ENCODE data around the gene NTRK2.

The NTRK2 gene

GRCh38 chr9:84827216-84827765, 157.8 kb downstream of the NTRK2 start:
- ATAC-seq (replicated peaks) (no peak), DNase-seq (no peak)
- H3K4me1 Mint-ChIP-seq (ENCODE audit: low read depth in 2 of 2): no peaks in the 10 kb centered on the region
- H3K27me3 Mint-ChIP-seq: peaks cover 23 to 32% of the 10 kb centered on the region in 2 donors
- H3K4me3 Mint-ChIP-seq: no peak overlapping the region
- H3K9me3 Mint-ChIP-seq: no peaks in the 10 kb centered on the region
- H3K27ac Mint-ChIP-seq: no peak overlapping the region
- no peaks in the 10 kb centered on the region for H3K36me3 Mint-ChIP-seq (ENCODE audit: insufficient read depth)

DNA sequence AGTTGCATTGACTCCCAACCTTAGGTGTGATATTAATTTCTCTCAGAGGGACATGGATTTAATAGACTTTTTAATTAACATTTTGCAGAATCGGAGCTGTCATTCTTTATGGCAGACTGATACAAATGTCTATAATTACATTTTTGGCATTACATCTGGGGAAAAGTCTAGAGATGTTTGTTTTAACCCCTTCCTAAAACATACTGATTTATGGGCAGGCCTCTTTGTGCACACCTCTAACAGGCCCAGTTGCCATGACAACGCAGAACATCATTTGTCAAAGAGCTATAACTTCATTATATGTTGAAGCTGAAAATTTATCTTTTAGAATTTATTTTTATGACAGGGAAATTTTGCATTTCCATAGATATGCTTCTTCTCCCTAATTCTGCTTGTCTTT, 158.5 kb downstream of the NTRK2 start:
- ATAC-seq (replicated peaks) (no peak), DNase-seq (no peak)
- no peaks in the 10 kb centered on the region for H3K4me1 Mint-ChIP-seq (ENCODE audit: low read depth in 2 of 2)
- H3K27me3 Mint-ChIP-seq: peaks cover 21 to 35% of the 10 kb centered on the region in 2 donors
- H3K9me3 Mint-ChIP-seq: no peaks in the 10 kb centered on the region
- no peak overlapping the region for H3K4me3 Mint-ChIP-seq
- no peaks in the 10 kb centered on the region for H3K36me3 Mint-ChIP-seq (ENCODE audit: insufficient read depth)
- H3K27ac Mint-ChIP-seq: no peak overlapping the region

DNA sequence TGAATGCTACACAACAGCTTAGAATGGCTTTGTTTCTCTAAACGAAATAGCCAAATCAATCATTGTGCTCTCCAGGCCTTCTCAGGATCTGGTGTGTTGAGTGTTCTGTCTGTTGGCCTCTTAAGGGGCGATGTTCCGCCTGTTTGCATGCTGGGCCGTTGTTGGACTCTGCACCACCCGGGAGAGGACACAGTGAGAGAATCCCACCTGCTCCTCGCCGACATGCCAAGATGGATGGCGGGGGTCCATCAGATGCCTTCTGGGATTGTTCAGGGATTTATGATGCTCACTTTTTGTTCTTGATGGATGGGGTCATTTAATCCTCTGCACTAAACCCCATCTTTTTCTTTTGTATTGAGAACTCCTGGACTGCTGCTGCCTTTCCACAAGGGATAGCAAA, 159.9 kb downstream of the NTRK2 start:
- Mint-ChIP-seq H3K4me3 (no peak overlapping the region), H3K27me3 (peaks cover 18 to 25% of the 10 kb centered on the region in 2 donors), H3K4me1 (ENCODE audit: low read depth in 2 of 2) (no peaks in the 10 kb centered on the region), H3K36me3 (ENCODE audit: insufficient read depth) (no peaks in the 10 kb centered on the region), H3K27ac (no peak overlapping the region), H3K9me3 (no peaks in the 10 kb centered on the region)
- no peak for ATAC-seq (replicated peaks)
- DNase-seq: no peak

DNA sequence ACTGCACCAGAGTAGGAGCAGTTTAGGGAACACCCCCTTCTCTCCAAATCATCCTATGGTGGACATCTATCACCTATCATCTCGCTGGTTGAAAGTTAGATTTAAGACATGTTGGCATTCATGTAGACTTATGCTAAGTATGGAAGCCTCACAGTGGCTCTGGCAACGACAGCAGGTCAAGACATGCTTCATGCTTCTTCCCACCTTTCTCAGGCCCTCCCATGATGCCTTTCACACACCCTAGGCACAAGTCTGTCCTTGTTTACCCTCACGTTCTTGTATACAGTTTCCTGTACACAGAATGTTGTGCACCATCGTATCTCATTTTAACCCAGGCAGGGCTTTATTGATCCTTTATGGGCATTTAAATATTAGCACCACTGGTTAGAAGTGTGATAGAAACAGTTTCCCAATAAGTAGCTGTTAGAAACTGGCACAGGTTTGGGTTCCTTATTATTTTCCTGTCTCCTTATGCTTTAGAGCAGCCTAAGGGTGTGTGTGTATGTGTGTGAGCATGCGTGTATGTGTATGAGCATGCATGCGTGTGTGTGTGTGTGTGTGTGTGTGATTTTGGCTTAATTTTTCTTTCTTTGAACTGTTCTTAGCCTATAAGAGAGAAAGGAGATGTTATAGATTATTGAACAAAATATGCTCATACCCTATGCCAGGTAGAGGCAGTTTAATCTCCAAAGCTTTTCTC, 160.6 kb downstream of the NTRK2 start:
- Mint-ChIP-seq H3K27ac (no peak overlapping the region), H3K4me3 (no peak overlapping the region), H3K9me3 (no peaks in the 10 kb centered on the region), H3K36me3 (ENCODE audit: insufficient read depth) (no peaks in the 10 kb centered on the region), H3K4me1 (ENCODE audit: low read depth in 2 of 2) (no peaks in the 10 kb centered on the region), H3K27me3 (peaks cover 14 to 18% of the 10 kb centered on the region in 2 donors)
- DNase-seq: no peak
- no peak for ATAC-seq (replicated peaks)

- no peak overlapping the region for H3K27ac Mint-ChIP-seq
- no peak for ATAC-seq (replicated peaks)
- DNase-seq: no peak
- H3K4me1 Mint-ChIP-seq (ENCODE audit: low read depth in 2 of 2): no peaks in the 10 kb centered on the region
- H3K9me3 Mint-ChIP-seq: no peaks in the 10 kb centered on the region
- peaks cover 8 to 9% of the 10 kb centered on the region in 2 donors for H3K27me3 Mint-ChIP-seq
- H3K36me3 Mint-ChIP-seq (ENCODE audit: insufficient read depth): no peaks in the 10 kb centered on the region
- no peak overlapping the region for H3K4me3 Mint-ChIP-seq
Measured at GRCh38 chr9:84831377-84831776, 161.8 kb downstream of the NTRK2 start.

GRCh38 chr9:84832453-84832852, 162.9 kb downstream of the NTRK2 start:
- ATAC-seq (replicated peaks): no peak
- no peak for DNase-seq
- H3K4me3 Mint-ChIP-seq: no peak overlapping the region
- peaks cover 8 to 9% of the 10 kb centered on the region in 2 donors for H3K27me3 Mint-ChIP-seq
- H3K4me1 Mint-ChIP-seq (ENCODE audit: low read depth in 2 of 2): no peaks in the 10 kb centered on the region
- H3K36me3 Mint-ChIP-seq (ENCODE audit: insufficient read depth): no peaks in the 10 kb centered on the region
- no peak overlapping the region for H3K27ac Mint-ChIP-seq
- no peaks in the 10 kb centered on the region for H3K9me3 Mint-ChIP-seq

GRCh38 chr9:84834426-84834825, 164.9 kb downstream of the NTRK2 start:
- H3K9me3 Mint-ChIP-seq: no peaks in the 10 kb centered on the region
- H3K4me1 Mint-ChIP-seq (ENCODE audit: low read depth in 2 of 2): no peaks in the 10 kb centered on the region
- H3K27me3 Mint-ChIP-seq: peaks cover 8 to 9% of the 10 kb centered on the region in 2 donors
- ATAC-seq (replicated peaks): no peak
- H3K36me3 Mint-ChIP-seq (ENCODE audit: insufficient read depth): no peaks in the 10 kb centered on the region
- DNase-seq: no peak
- H3K27ac Mint-ChIP-seq: no peak overlapping the region
- H3K4me3 Mint-ChIP-seq: no peak overlapping the region

DNA sequence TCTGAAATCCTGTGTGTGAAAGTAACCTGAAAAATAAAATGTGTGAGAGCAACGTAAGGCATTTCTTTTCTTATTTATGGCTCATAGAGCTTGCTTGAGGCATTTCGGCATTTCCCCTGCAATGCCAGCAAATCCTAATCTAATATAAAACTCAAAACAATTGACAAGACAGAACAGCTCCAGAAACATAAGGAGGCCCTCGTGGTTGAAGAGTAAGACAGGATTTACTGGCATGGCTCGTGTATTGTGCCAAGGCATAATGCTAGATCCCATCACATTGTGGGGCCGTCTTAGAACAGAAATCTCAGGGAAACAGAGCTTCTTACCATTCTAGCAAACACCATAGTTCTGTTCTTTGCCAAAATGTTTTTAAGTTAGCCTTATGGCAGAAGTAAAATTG, 166.2 kb downstream of the NTRK2 start:
- Mint-ChIP-seq H3K9me3 (peaks cover 0 to 3% of the 10 kb centered on the region in 2 donors), H3K27ac (no peak overlapping the region), H3K4me1 (ENCODE audit: low read depth in 2 of 2) (no peaks in the 10 kb centered on the region), H3K36me3 (ENCODE audit: insufficient read depth) (no peaks in the 10 kb centered on the region), H3K27me3 (peaks cover 9 to 14% of the 10 kb centered on the region in 2 donors), H3K4me3 (no peak overlapping the region)
- ATAC-seq (replicated peaks) (no peak), DNase-seq (no peak)

DNA sequence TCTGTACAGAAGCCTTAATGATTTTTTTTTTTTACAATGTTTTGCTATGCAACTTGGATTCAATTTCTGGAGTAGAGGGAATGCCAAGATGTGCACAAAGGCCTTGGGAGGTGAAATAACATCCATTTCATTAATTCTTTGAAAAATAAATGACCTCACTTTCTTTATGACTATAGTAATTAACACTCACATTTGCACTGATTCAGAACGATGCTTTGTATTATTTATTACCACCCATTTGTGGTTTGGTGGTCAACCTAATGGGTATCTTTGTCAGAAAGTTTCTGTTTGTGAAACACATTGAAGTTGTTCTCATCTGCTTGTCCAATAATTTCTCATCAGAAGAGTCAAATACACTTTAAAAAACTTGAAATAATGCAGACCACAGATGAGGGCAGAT, 169.3 kb downstream of the NTRK2 start:
- ATAC-seq (replicated peaks) (no peak), DNase-seq (no peak)
- H3K9me3 Mint-ChIP-seq: peaks cover 5 to 6% of the 10 kb centered on the region in 2 donors
- no peak overlapping the region for H3K4me3 Mint-ChIP-seq
- no peaks in the 10 kb centered on the region for H3K36me3 Mint-ChIP-seq (ENCODE audit: insufficient read depth)
- H3K27ac Mint-ChIP-seq: no peak overlapping the region
- peaks cover 18 to 31% of the 10 kb centered on the region in 2 donors for H3K27me3 Mint-ChIP-seq
- H3K4me1 Mint-ChIP-seq (ENCODE audit: low read depth in 2 of 2): no peaks in the 10 kb centered on the region

GRCh38 chr9:84839541-84839940, 170.0 kb downstream of the NTRK2 start:
- H3K36me3 Mint-ChIP-seq (ENCODE audit: insufficient read depth): no peaks in the 10 kb centered on the region

DNA sequence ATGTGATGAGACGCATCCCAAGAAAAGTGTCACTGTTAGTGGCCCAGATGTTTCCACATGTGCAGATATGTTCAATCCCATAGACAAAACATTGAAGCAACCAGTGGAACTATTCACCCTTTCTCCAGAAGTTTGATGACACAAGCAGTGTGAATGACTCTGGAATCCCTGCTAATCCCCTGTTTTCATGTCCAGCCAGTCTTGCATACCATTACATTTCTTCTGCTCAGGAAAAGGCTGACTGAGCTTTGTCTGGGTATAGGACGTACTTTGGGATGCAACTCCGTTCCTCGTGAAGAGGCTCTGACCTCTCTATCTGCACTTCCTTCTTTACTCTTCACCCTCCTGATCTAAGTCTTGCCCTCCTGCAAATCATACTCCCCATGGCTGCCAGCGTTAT, 172.4 kb downstream of the NTRK2 start:
- no peak overlapping the region for H3K27ac Mint-ChIP-seq
- no peaks in the 10 kb centered on the region for H3K36me3 Mint-ChIP-seq (ENCODE audit: insufficient read depth)
- DNase-seq: no peak
- no peaks in the 10 kb centered on the region for H3K4me1 Mint-ChIP-seq (ENCODE audit: low read depth in 2 of 2)
- peaks cover 6 to 7% of the 10 kb centered on the region in 2 donors for H3K9me3 Mint-ChIP-seq
- ATAC-seq (replicated peaks): no peak
- H3K27me3 Mint-ChIP-seq: peaks cover 18 to 34% of the 10 kb centered on the region in 2 donors
- no peak overlapping the region for H3K4me3 Mint-ChIP-seq

More at GRCh38 chr9:84839541-84839940, 170.0 kb downstream of the NTRK2 start:
- DNase-seq (no peak), ATAC-seq (replicated peaks) (no peak)
- Mint-ChIP-seq H3K9me3 (peaks cover 6 to 7% of the 10 kb centered on the region in 2 donors), H3K4me1 (ENCODE audit: low read depth in 2 of 2) (no peaks in the 10 kb centered on the region), H3K27ac (no peak overlapping the region), H3K27me3 (peaks cover 18 to 34% of the 10 kb centered on the region in 2 donors), H3K4me3 (no peak overlapping the region)

DNA sequence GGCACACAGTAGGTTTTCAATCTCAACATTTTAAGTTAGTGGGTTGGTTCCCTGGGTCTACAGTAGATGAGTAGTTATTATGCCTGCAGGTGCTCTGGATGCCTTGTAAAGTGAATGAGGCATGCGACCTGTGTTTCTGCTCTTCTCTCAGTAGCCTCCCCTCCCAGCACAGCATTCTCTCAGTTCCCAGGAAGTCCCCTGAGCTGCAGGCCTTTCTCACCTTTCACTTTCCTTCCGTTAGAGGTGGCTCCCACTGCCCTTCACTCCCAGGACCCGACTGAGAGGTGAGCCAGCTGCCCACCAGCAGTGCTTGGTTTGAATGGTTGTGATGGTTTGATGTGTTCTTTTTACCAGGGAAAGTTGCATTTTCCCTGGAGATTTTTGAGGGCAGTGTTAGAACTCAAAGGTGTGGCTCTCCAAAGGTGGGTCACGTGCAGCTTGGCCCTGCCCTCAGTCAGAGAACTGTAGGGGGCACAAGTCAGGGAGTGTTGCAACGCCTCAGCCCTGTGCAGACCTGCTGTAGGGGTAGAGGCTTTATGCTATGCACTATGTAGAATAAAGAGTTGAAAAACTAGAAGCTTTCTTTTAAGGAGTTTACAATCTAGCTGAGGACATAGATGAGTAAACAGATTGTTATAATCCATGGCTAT, 173.8 kb downstream of the NTRK2 start:
- Mint-ChIP-seq H3K27me3 (peaks cover 18 to 34% of the 10 kb centered on the region in 2 donors), H3K4me3 (no peak overlapping the region), H3K36me3 (ENCODE audit: insufficient read depth) (no peaks in the 10 kb centered on the region), H3K9me3 (peaks cover 6 to 9% of the 10 kb centered on the region in 2 donors), H3K4me1 (ENCODE audit: low read depth in 2 of 2) (no peaks in the 10 kb centered on the region), H3K27ac (no peak overlapping the region)
- DNase-seq (no peak), ATAC-seq (replicated peaks) (no peak)

GRCh38 chr9:84845956-84846900, 176.7 kb downstream of the NTRK2 start:
- Mint-ChIP-seq H3K9me3 (peaks cover 5 to 6% of the 10 kb centered on the region in 2 donors), H3K27me3 (peaks cover 22 to 23% of the 10 kb centered on the region in 2 donors), H3K27ac (no peak overlapping the region), H3K4me3 (no peak overlapping the region), H3K36me3 (ENCODE audit: insufficient read depth) (no peaks in the 10 kb centered on the region), H3K4me1 (ENCODE audit: low read depth in 2 of 2) (no peaks in the 10 kb centered on the region)
- DNase-seq (no peak), ATAC-seq (replicated peaks) (no peak)
